ENCODE data around the gene SCMH1.

GRCh38 chr1:40984066-40984465 is 258.0 kb downstream of the SCMH1 start:
- TF ChIP-seq, protein P1, sequence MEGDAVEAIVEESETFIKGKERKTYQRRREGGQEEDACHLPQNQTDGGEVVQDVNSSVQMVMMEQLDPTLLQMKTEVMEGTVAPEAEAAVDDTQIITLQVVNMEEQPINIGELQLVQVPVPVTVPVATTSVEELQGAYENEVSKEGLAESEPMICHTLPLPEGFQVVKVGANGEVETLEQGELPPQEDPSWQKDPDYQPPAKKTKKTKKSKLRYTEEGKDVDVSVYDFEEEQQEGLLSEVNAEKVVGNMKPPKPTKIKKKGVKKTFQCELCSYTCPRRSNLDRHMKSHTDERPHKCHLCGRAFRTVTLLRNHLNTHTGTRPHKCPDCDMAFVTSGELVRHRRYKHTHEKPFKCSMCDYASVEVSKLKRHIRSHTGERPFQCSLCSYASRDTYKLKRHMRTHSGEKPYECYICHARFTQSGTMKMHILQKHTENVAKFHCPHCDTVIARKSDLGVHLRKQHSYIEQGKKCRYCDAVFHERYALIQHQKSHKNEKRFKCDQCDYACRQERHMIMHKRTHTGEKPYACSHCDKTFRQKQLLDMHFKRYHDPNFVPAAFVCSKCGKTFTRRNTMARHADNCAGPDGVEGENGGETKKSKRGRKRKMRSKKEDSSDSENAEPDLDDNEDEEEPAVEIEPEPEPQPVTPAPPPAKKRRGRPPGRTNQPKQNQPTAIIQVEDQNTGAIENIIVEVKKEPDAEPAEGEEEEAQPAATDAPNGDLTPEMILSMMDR (IDR thresholded peaks at IDR 0.05; ENCODE audit: low read length), result no peak
- TF ChIP-seq EZH2 (IDR thresholded peaks at IDR 0.05; ENCODE audit: borderline replicate concordance, low read length), result no peak
